ENCODE results near the gene CLEC11A.
"Not testable (repeated sequence)": the region's sequence is repeated elsewhere in the genome, so short reads cannot be mapped to it uniquely, and the experiment has no call there.

CLEC11A gene

DNA sequence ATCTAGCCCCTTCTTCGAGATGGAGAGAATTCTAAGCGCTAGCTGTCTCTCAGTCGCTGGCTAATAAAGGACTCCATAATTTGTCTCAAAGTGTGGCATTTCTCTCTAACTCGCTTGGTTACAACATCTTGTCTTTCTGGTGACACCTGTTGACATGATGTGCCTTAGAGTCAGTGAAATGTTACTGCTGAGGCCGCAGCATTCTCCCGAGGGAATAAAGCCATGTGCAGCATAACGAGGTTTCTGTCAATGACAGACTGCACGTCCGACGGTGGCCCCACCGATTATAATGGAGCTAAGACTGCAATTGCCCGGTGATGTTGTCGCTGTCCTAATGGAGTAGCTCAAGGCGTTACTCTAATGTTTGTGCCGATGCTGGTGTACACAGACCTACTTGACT lies 26.8 kb downstream of the CLEC11A start:
- H3K4me3 ChIP-seq (ENCODE audit: low read depth, low read length): no peak overlapping the region
- TF ChIP-seq, protein P1, sequence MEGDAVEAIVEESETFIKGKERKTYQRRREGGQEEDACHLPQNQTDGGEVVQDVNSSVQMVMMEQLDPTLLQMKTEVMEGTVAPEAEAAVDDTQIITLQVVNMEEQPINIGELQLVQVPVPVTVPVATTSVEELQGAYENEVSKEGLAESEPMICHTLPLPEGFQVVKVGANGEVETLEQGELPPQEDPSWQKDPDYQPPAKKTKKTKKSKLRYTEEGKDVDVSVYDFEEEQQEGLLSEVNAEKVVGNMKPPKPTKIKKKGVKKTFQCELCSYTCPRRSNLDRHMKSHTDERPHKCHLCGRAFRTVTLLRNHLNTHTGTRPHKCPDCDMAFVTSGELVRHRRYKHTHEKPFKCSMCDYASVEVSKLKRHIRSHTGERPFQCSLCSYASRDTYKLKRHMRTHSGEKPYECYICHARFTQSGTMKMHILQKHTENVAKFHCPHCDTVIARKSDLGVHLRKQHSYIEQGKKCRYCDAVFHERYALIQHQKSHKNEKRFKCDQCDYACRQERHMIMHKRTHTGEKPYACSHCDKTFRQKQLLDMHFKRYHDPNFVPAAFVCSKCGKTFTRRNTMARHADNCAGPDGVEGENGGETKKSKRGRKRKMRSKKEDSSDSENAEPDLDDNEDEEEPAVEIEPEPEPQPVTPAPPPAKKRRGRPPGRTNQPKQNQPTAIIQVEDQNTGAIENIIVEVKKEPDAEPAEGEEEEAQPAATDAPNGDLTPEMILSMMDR (IDR thresholded peaks at IDR 0.05; ENCODE audit: low read depth, low read length): no peak

DNA sequence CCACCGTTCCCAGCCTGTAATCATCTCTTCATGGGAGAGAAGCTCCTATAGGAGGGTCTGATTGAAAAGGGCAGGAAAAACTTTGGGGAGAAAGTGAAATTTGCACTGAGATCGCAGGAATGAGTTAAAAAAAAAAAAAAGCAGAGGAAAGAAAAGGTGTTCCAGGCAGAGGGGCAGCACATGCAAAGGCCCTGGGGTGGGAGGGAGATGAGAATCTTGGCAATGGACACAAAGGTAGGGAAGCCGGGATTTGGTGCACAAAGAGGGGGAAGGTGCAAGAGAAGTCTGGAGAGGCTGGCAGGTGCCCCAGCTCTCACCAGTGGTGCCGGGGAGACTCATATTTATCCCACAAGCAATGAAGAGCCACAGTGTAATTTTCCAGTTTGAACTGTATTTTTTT lies 30.7 kb downstream of the CLEC11A start:
- no peak overlapping the region for H3K4me3 ChIP-seq (ENCODE audit: low read depth, low read length)
- TF ChIP-seq, protein P1 (IDR thresholded peaks at IDR 0.05; ENCODE audit: low read depth, low read length): no peak

DNA sequence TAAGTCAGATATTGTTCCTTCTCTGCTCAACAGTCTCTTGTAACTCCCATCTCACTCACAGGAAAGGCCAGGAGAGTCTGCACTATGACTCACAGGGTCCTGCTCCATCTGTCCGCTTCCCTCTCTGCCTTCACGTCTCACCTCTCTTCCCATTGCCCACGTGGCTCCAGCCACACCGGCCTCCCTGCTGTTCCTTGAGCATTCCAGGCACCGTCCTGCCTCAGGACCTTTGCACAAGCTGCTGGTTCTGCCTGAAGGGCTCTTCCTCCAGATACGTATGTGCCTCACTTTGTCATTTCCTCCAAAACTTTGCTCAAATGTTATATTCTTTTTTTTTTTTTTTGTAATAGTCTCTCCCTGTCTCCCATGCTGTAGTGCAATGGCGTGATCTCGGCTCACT lies 33.1 kb downstream of the CLEC11A start:
- not testable (repeated sequence) for H3K4me3 ChIP-seq (ENCODE audit: low read depth, low read length)

DNA sequence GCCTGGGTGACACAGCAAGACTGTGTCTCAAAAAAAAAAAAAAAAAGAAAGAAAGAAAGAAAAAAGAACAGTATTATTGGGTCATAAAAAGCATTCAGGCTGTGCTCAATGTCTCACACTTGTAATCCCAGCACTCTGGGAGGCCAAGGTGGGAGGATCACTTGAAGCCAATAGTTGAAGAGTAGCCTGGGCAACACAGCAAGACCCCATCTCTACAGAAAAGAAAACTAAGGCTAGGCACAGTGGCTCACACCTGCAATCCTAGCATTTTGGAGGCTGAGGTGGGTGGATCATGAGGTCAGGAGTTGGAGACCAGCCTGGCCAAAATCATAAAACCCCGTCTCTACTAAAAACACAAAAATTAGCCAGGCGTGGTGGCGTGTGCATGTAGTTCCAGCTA lies 34.5 kb downstream of the CLEC11A start:
- not testable (repeated sequence) for H3K4me3 ChIP-seq (ENCODE audit: low read depth, low read length)

DNA sequence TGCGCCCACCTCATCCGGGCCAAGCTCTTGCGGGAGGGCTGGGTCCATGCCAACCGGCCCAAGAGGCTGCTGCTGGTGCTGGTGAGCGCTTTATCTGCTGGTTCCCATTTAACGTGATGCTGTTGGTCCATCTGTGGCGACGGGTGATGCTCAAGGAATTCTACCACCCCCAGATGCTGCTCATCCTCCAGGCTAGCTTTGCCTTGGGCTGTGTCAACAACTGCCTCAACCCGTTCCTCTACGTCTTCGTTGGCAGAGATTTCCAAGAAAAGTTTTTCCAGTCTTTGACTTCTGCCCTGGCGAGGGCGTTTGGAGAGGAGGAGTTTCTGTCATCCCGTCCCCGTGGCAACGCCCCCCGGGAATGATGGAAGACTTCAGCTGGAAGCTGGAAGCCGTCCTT lies 35.9 kb downstream of the CLEC11A start:
- not testable (repeated sequence) for H3K4me3 ChIP-seq (ENCODE audit: low read depth, low read length)

DNA sequence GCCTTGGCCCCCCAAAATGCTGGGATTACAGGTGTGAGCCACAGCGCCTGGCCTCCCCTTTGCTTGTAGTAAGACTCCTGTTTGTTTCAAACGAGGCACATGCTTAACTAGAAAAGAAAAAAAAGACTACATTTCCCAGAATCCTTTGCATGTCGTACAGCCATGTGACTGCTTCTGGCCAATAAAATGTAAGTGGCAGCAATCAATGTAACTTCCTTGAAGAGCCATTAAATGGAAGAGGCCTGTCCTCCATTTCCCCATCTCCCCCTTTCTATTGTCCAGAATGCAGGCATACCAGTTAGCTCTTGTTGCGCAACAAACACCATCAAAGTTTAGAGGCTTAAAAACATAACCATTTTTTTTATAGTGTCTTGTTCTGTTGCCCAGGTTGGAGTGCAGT lies 36.7 kb downstream of the CLEC11A start:
- TF ChIP-seq, protein P1 (IDR thresholded peaks at IDR 0.05; ENCODE audit: low read depth, low read length): no peak
- no peak overlapping the region for H3K4me3 ChIP-seq (ENCODE audit: low read depth, low read length)

DNA sequence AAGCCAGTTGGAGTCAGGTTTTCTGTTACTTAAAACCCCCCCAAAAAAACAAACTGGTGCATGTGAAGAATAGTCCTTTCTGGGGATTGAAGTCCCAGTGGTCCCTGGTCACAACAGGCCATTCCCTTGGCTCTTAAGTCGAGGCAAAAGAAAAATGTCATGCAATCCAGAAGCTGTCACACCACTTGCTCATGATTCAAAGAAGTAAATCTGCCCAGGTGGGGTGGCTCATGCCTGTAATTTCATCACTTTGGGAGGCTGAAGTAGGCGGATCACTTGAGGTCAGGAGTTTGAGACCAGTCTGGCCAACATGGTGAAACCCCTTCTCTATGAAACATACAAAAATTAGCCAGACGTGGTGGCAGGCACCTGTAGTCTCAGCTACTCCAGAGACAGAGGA lies 38.3 kb downstream of the CLEC11A start:
- not testable (repeated sequence) for H3K4me3 ChIP-seq (ENCODE audit: low read depth, low read length)

DNA sequence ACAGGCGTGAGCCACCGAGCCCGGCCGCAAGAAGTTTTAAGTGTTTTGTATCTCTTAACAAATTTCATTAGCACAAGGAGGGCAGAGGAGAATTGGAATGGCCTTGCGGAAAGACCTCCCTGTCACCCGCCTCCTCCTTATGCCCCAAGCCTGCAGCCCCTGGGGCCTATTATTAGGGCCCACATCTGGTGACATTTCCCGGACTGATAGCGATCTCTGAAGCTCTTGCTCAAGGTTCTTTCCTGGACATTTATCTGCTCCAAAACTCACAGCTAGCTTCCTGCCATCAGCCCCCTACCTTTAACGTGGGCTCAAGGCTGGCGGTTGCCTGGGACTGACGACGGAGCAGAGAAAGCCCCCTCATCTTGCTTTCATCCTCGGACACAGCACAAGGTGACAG lies 40.4 kb downstream of the CLEC11A start:
- not testable (repeated sequence) for H3K4me3 ChIP-seq (ENCODE audit: low read depth, low read length)

DNA sequence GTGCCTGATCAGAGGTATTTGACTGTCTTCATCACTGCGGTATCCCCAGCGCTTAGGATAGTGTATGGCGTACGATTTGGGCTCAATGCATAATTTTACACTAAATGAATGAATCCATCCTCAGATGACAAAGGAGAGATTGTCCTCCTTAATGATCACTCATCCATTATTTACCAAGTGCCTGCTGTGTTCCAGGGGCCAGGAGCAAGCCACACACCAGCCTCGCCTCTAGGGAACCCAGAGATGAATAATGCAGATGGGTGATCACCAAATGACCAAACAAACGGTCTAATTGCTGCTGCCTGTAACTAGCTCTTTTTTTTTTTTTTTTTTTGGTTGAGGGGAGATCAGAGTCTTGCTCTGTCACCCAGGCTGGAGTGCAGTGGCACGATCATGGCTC lies 41.2 kb downstream of the CLEC11A start:
- TF ChIP-seq, protein P1 (IDR thresholded peaks at IDR 0.05; ENCODE audit: low read depth, low read length): no peak
- H3K4me3 ChIP-seq (ENCODE audit: low read depth, low read length): no peak overlapping the region

DNA sequence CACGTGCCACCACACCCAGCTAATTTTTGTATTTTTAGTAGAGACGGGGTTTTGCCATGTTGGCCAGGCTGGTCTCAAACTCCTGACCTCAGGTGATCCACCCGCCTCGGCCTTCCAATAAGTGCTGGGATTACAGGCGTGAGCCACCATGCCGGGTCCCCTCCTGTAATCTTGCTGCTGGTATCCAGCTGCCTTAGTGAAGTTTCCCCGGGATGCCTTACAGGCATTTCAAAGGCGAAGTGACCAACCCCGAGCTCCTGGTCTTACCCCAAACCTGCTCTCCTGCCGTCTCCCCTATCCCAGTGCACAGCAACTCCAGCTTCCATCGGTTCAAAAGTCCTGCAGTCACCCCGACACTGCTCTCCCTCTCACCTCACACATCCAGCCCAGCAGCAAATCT lies 43.6 kb downstream of the CLEC11A start:
- not testable (repeated sequence) for H3K4me3 ChIP-seq (ENCODE audit: low read depth, low read length)

DNA sequence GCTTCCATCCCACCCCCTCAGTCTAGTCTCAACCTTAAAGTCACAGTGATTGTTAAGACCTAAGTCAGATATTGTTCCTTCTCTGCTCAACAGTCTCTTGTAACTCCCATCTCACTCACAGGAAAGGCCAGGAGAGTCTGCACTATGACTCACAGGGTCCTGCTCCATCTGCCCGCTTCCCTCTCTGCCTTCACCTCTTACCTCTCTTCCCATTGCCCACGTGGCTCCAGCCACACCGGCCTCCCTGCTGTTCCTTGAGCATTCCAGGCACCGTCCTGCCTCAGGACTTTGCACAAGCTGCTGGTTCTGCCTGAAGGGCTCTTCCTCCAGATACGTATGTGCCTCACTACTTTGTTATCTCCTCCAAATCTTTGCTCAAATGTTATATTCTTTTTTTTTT lies 44.1 kb downstream of the CLEC11A start:
- H3K4me3 ChIP-seq (ENCODE audit: low read depth, low read length): not testable (repeated sequence)

DNA sequence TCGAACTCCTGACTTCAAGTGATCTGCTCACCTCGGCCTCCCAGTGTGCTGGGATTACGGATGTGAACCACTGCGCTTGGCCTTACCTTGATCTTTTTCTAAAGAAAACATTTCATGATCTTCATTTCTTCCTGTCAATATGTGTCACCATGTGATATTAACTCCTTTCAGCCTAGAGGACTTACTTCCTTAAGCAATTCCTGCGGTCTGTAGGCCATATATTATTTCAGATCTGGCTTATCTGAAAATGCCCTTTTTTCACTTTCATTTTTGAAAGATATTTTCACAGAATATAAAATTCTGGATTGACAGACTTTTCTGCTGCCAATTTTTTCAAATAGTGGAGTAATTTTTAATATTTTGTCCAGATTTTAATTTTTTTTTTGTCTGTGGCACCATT lies 45.1 kb downstream of the CLEC11A start:
- no peak overlapping the region for H3K4me3 ChIP-seq (ENCODE audit: low read depth, low read length)
- TF ChIP-seq, protein P1 (IDR thresholded peaks at IDR 0.05; ENCODE audit: low read depth, low read length): no peak

DNA sequence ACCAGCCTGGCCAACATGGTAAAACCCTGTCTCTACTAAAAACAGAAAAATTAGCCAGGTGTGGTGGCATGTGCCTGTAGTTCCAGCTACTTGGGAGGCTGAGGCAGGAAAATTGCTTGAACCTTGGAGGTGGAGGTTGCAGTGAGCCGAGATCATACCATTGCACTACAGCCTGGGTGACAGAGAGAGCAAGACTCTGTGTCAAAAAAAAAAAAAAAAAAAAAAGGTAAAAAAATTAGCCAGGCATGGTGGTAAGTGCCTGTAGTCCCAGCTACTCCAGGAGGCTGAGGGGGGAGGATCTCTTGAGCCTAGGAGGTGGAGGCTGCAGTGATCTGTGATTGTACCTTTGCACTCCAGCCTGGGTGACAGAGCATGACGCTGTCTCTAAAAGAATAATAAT lies 47.0 kb downstream of the CLEC11A start, which contains the start of gene GPR32:
TSS of gene GPR32 (plus strand) at position 301 of the 400 bp plus-strand sequence. CDS start 137 bp downstream, outside the sequence.
- not testable (repeated sequence) for H3K4me3 ChIP-seq (ENCODE audit: low read depth, low read length)
